ENCODE data around the gene MAPK1IP1L.
"Not testable (repeated sequence)": the region's sequence is repeated elsewhere in the genome, so short reads cannot be mapped to it uniquely, and the experiment has no call there.

The MAPK1IP1L gene

GRCh38 chr14:55045087-55045486 lies 6.4 kb upstream of the MAPK1IP1L start:
- H3K4me3 ChIP-seq (ENCODE audit: low read length) = no peak overlapping the region
- TF ChIP-seq ZNF274 (IDR thresholded peaks at IDR 0.05; ENCODE audit: low read depth, low read length) = no peak

- H3K4me3 ChIP-seq (ENCODE audit: low read length) = no peak overlapping the region
- TF ChIP-seq ZNF274 (IDR thresholded peaks at IDR 0.05; ENCODE audit: low read depth, low read length) = no peak
Measured at GRCh38 chr14:55047301-55048053, 4.0 kb upstream of the MAPK1IP1L start.

DNA sequence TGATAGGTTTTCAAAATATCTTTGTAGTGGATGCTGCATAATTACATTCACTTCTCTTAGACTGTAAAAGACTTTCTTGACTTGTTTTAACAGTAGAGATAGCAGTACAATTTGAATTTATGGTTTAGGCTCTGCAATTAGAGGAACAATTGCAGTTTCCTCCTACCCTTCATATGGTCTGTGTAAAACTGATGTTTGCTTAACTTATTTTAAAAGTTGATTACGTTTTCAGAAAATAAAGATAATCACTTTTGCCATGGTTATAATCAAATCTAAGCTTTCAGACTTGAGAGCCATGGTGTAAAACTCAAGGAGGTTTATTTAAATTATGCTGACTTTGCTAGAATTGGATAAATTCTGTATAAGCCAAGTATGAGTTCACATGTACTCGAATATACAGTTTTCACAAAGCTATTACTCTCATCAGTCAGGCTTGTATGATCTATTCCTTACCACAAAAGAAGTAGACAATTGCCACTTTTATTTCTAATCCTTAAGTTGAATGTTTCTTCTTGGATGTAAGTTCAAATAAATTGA lies 2.5 kb upstream of the MAPK1IP1L start:
- no peak for TF ChIP-seq ZNF274 (IDR thresholded peaks at IDR 0.05; ENCODE audit: low read depth, low read length)
- no peak overlapping the region for H3K4me3 ChIP-seq (ENCODE audit: low read length)

DNA sequence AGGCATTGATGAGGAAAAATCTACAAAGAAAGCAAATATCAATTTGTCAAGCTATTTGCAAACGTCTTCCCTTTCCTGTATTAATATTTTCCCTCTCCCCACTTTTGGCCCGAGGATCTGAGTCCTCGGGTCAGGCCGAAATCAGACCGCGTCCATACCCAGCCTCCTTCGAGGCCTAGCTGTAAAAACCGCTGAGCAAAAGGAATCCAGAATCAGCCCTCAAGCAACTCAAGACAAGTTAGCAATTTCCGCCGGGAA lies 353 bp upstream of the MAPK1IP1L start:
- peak overlapping the region; percentile 53; the same call in 1 of the 2 replicates for H3K4me3 ChIP-seq (ENCODE audit: low read length)
- TF ChIP-seq ZNF274 (IDR thresholded peaks at IDR 0.05; ENCODE audit: low read depth, low read length) = no peak

- H3K4me3 ChIP-seq (ENCODE audit: low read length) = peak overlapping the region; percentile 94
- no peak for TF ChIP-seq ZNF274 (IDR thresholded peaks at IDR 0.05; ENCODE audit: low read depth, low read length)
Measured at GRCh38 chr14:55052269-55052930, 953 bp downstream of the MAPK1IP1L start.

- H3K4me3 ChIP-seq (ENCODE audit: low read length) = peak overlapping the region; percentile 94
- TF ChIP-seq ZNF274 (IDR thresholded peaks at IDR 0.05; ENCODE audit: low read depth, low read length) = no peak
Measured at GRCh38 chr14:55053018-55053417, 1.6 kb downstream of the MAPK1IP1L start.

- no peak for TF ChIP-seq ZNF274 (IDR thresholded peaks at IDR 0.05; ENCODE audit: low read depth, low read length)
- 0 out of 2 replicates have a peak overlapping the region, but pooled peaks have one; percentile 94 for H3K4me3 ChIP-seq (ENCODE audit: low read length)
Measured at GRCh38 chr14:55053500-55053899, 2.1 kb downstream of the MAPK1IP1L start.

- no peak overlapping the region for H3K4me3 ChIP-seq (ENCODE audit: low read length)
- no peak for TF ChIP-seq ZNF274 (IDR thresholded peaks at IDR 0.05; ENCODE audit: low read depth, low read length)
Measured at GRCh38 chr14:55054098-55054497, 2.7 kb downstream of the MAPK1IP1L start.

DNA sequence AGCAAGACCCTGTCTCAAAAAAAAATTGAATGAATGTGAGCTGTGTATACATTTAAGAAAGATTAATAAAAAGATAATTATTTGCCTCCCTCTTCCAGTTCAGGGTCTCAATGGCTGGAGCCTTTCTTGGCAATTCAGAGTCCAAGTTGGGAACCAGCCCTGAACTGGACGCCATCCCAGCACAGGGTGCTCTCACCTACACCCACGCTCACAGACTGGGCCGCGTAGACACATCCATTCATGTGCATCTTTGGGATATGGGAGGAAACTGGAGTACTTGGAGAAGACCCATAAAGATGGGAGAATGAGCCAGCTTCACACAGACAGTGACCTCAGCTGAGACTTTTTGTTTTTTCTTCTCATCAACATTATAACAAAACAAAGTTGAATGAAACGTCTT lies 6.5 kb downstream of the MAPK1IP1L start:
- H3K4me3 ChIP-seq (ENCODE audit: low read length) = no peak overlapping the region
- no peak for TF ChIP-seq ZNF274 (IDR thresholded peaks at IDR 0.05; ENCODE audit: low read depth, low read length)

- no peak overlapping the region for H3K4me3 ChIP-seq (ENCODE audit: low read length)
- no peak for TF ChIP-seq ZNF274 (IDR thresholded peaks at IDR 0.05; ENCODE audit: low read depth, low read length)
Measured at GRCh38 chr14:55059333-55059732, 7.9 kb downstream of the MAPK1IP1L start.

DNA sequence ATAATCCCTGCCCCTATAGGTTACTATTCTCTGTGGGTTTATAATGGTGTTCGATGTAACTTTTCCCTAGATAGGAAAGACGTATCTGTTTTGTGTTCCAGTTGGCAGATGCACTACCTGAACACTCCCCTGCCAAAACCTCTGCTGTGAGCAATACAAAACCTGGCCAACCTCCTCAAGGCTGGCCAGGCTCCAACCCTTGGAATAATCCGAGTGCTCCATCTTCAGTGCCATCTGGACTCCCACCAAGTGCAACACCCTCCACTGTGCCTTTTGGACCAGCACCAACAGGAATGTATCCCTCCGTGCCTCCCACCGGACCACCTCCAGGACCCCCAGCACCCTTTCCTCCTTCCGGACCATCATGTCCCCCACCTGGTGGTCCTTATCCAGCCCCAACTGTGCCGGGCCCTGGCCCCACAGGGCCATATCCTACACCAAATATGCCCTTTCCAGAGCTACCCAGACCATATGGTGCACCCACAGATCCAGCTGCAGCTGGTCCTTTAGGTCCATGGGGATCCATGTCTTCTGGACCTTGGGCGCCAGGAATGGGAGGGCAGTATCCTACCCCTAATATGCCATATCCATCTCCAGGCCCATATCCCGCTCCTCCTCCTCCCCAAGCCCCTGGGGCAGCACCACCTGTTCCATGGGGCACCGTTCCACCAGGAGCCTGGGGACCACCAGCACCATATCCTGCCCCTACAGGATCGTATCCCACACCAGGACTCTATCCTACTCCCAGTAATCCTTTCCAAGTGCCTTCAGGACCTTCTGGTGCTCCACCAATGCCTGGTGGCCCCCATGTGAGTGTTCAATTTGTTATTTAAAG lies 11.3 kb downstream of the MAPK1IP1L start:
- no peak overlapping the region for H3K4me3 ChIP-seq (ENCODE audit: low read length)
- no peak for TF ChIP-seq ZNF274 (IDR thresholded peaks at IDR 0.05; ENCODE audit: low read depth, low read length)

DNA sequence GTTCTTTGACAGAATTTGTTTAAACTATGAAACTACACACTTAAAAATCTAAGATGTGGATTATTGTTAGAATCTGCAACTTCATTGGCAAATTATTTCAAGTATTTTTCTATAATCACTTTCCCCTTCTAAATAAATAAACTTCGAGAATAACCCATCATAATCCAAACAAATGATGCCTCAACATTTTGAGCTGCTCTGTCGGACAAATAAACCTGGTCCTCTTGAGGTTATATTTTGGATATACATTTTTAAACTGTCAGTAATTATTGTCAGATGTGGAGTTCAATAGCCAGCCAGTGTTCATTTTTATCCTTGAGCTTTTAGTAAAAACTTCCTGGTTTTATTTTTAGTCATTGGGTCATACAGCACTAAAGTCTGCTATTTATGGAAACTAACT lies 13.4 kb downstream of the MAPK1IP1L start:
- H3K4me3 ChIP-seq (ENCODE audit: low read length) = not testable (repeated sequence)

- no peak for TF ChIP-seq ZNF274 (IDR thresholded peaks at IDR 0.05; ENCODE audit: low read depth, low read length)
- H3K4me3 ChIP-seq (ENCODE audit: low read length) = no peak overlapping the region
Measured at GRCh38 chr14:55065411-55065810, 14.0 kb downstream of the MAPK1IP1L start.

- TF ChIP-seq ZNF274 (IDR thresholded peaks at IDR 0.05; ENCODE audit: low read depth, low read length) = no peak
- H3K4me3 ChIP-seq (ENCODE audit: low read length) = no peak overlapping the region
Measured at GRCh38 chr14:55066223-55066622, 14.8 kb downstream of the MAPK1IP1L start.

Measured in GM08714 (cell line).